HUDEP-2 (cell line): ENCODE measurements around the gene HESX1.
A peak's percentile ranks its signal among the peaks of the same experiment; 100 is the strongest.

Experiments
- DNase-seq, 76 experiments: peaks; one replicate each; lab custom pipeline; 2025; ENCODE audit not compliant: unreplicated experiment in 76 of 76; lab: John Stamatoyannopoulos, UW

The HESX1 gene

DNA sequence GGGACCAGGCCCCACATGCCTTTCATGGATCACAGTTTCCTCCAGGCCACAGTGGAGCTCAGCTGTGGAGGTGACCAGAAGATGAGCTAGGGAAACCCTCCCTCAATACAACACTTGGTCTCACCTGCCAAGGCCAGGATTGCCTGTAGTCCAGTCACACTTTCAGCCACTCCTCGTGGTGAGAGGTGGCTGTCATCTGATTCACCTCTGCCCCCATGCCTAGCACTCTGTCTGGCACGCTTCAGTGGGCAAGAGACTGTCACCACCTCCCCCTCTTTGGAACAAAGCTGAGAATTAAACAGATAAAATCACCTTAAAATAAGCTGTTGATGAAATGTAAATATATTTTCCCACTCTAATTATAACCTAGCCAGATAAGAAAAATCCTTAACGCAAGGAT lies 30.7 kb downstream of the HESX1 start:
- DNase-seq = no peak

DNA sequence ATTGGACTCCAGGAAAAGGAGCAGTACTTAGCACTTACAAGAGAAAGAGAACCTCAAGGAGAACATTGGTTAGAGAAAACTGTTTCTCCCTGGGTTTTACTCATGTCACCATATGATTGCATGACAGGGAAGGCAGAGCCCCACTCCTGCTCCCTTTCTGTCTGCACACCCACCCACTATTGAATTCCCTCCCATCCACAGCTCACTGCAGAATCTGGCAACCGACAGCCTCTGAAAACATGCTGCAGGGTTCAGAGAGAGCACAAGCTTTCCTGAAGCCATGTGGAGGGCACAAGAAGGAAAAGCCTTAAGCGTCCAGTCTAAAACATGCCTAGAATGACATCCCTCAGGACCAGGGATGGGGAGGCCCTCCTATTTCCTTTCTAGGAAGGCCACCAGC lies 31.6 kb downstream of the HESX1 start:
- DNase-seq = no peak

DNA sequence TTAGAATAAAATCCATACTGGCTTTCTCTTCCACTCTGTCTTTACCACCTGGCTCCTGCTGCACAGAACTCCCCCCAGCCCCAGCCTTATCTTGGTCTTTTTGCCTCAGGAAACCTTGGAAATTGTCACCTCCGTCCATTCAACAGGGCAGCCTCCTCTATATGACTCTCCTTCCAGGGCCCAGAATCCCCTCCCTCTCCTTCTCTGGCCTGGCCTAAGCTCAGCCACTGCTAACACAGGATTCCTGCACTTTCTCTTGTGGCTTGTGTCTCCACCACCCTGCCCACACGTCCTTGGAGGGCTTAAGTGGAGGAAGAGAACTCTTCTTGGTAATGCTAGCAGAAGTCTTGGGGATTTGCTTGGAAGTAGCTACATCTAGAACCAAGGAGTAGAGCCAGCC lies 33.1 kb downstream of the HESX1 start:
- DNase-seq = no peak

DNA sequence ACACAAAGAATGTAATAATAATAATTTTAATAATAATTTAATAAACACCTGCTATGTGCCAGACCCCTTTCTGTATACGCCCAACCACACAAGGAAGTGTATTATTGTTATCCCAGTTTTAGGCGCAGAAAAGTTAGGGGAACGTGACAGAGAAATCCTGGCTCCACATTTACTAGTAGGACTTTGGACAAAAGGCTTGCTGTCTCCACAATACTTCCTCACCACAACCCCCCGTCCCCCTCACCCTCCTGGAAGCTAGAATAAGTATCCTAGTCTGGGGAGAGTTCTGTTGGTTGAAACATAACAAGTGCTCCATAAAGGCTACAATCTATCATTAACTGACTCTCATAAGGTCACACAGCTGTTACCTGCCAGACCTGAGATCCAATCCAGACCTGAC lies 34.1 kb downstream of the HESX1 start:
- no peak for DNase-seq

DNA sequence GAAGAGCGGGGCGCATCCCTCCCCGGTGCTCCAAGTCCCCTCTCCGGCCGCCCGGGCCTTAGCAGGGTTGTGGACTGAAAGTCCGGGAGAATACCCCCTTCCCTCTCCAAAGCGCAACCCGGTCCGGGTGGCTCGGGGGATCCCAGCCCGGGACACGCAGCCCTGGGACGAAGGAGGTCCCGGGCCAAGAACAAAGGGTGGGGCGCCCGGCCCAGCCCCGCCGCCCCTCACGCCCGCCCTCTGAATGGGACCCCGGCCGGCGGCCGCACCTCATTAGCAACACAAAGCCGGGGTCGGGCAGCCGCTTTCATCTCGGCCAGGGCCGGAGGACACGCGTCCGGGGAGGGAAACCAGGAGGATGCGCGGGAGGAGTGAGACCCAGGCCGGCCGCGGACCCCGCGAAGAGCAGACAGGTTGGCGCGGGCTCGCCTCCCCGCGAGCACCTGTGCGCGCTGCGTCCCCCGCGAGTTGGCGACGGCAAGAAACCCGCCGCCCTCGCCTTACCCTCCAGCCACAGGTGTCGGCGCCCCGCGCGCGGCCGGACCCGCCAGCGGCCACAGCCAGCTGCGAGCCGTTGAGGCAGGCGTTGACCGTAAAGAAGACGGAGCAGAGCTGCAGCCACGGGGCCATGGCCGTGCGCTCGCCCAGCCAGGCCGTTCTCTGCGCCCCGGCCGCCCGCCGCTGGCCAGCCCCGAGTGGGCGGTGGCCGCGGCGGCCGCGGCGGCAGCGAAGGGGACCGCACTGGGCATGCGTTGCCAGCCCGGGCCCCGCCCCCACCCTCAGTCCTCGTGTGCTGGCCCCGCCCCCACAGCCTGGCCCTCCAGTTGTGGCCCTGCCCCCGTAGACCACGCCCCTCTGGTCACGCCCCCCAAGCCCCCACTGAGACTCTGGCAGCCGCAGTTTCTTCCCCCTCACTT lies 34.9 kb downstream of the HESX1 start, which contains the start of gene IL17RD:
TSS of gene IL17RD (minus strand) at position 697 of the 917 bp plus-strand sequence. CDS start at position 630, 67 bp downstream.
- DNase-seq = peak in 62 of 76 experiments; percentile 2 to 81 (median 54)

DNA sequence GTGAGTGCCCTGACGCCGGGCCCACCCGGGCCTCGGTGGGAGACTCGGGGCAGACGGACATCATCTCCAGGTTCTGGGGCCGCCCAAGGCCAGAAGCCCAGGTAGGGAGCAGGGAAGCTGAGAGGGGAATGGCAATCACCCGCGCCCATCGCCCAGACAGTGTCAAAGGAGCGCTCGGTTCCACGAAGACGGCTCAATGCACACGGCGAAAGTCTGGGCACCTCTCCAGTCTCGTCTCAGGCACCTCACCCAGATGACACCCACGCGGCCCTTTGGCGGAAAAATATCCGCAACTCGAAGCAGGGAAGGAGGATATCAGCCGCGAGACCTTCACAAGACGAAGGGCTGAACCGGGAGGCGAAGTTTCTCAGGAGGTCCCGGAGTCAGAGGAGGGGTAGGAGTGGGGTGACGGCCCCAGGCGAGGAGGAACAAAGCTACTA lies 35.5 kb downstream of the HESX1 start:
- DNase-seq = peak in 15 of 76 experiments; percentile 2 to 25 (median 11)

DNA sequence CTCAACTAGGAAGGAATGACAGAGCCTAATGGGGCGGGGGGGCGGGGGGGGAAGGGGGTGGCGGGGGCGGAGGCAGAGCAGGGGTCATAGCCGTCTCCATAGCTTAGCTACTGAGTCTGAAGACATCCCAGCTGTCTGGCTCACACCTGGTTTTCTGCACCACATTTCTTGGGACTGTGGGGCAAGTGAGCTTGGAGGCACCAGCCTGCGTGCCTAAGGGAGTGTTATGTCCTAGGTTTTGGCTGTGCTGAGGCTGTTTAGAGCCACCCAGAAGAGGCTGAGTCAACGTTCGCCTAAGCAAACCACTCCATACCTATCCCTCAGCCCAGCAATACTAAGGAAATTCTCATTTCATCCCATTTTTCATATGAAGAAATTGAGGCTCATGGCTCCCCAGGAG lies 36.0 kb downstream of the HESX1 start:
- no peak for DNase-seq

DNA sequence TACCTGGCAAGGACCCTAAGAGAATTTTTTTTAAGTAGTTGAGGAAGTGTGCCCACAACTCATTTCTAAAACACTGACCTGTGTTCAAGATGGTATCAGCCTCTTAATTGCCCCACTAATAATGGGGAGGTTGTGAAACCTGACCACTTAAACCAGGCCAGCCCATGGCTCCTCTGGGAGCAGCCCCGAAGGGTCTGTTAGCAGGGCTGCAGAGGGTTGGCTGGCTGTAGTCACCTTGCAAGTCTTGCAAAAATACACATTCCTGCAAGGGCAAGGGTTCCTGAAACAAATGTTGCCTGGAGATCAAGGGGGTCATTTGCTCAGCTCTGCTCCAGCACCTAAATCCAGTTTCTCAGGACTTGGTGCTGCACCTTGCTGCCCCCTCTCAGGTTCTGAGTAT lies 37.9 kb downstream of the HESX1 start:
- no peak for DNase-seq

DNA sequence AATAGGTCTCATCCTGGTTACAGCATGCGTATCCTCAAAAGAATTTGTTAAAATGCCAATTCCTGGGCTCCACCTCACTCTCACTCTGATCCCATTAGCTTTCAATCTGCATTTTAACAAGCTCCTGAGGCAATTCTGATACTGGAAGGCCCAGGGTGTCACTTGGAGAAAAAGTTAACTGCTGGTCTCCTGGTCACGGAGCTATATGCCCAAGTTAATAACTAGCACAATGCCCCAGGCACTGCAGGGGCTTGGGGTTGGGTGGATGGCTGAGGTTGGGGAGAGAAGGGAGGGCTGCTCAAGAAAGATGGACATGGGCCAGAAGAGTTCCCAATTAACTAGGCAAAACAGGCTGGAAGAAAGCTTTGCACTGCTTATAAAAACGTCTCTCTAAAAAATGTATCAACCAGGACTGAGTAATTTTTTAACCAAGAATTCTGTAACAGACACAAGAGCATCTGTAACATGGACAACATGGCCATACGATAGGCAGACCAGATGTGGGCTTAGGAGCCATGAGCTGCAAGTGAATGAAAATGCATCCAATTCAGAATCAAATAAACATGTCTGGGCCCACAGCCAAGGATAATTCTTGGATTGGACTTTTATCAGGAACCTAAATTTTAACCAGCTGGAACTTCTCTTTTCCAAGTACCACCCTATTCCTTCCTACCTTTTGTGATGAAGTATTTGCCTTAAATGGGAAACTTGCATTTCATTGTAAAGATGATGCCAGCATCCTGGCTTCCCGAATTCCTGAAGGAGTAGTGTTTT lies 38.8 kb downstream of the HESX1 start:
- no peak for DNase-seq

DNA sequence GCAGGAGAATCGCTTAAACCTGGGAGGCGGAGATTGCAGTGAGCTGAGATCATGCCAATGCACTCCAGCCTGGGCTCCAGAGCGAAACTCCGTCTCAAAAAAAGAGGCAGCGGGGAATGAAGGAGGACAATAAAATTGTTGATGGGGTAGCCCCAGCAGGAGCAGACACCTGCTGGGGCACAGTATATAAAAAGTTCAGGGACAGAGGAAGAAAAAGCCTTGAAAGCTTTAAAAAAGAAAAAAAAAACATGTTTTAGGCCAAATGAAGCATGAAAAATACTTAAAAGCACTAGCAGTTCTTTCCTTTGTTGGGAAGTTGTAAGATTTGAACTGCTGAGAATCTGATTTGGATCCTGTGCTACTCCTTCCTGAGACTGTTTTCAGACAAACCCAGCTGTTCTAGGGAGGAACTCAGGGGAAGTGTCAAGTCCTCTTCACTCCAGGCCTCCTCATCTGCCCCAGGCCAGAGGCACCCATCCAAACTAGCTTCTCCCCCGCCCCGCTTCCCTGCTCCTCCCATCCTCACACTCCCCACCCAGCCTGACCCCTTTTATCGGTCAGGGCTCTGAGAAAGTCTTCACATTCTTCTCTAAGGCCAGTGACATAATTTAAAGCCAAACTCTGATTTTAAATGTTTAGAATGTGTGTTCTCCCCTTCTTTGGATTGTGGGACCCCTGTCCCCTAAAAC lies 39.6 kb downstream of the HESX1 start:
- DNase-seq = no peak

DNA sequence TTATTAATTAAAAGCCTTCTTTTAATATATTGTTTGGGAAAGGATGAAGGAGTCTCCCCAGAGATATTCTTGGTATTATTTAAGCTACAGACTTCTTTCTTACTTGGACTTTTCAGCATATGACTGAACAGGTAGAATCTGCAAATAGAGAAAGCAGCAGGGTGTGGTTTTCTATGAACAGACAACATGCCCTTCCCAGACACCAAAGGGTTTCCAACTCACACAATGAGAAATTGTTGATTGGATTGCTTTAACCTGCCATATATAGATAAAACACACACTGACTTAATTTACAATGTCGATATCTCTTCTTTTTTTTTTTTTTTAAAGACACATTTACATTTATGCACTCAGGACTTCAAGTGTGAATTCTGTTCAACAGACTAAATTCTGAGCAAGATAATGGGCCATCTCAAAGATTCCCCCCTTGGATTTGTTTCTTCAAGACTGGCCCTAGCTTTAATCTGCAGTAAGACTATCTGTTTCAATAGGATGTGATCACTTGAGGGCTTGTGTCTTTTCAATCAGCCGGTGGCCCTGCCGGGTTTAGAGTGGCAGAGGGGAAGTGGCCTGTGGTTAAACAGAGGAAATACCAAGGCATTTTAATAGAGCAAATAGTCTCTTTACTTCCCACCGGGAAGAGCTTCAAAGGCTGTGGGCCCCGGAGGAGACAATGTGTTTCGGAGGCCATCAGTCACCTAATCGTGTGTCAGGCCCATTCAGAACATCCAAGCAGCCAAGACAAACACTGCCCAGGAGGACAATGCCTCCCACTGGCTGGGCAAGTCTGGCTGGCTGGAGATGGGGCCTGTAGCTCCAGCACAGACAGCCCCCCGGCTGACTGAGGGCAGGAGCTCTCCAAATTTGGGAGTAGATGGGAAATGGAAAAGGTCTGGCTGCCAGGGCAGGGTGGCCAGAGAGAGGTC lies 40.7 kb downstream of the HESX1 start:
- no peak for DNase-seq

DNA sequence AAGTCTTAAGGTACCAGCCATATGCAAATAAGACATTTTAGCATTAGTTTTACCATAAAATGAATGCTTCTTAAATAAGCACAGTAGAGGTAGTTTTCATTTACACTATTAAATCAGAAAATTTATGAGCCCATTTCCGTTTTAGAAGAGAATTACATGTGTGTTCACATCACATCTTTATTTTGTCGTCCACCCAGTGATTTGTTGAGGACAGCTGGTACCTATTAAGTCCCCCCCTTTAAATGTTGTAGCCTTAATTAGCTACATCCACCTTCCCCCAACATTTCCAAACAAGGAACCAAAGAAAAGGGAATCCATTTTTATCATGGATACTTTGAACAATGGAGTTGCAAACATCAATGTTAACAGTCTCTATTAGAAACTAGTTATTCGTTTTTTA lies 41.5 kb downstream of the HESX1 start:
- no peak for DNase-seq

DNA sequence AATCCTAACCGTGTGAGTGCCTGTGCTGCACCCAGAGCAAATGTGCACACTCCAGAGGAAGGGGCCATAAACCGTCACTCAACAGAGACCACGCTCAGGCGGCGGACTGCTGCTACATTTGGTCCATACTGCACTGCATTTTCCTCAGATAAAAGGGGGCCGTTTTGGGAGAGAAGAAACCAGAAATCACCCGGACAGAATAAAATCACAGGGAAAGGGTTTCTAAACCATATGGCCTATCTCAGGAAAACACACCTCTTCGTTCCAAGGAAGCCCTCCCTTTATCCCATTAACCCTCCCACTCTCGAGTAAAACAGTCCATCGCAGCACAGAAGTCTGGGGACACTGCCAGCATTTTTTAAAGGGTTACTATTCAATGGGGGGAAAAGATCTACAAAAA lies 42.2 kb downstream of the HESX1 start:
- DNase-seq = no peak

DNA sequence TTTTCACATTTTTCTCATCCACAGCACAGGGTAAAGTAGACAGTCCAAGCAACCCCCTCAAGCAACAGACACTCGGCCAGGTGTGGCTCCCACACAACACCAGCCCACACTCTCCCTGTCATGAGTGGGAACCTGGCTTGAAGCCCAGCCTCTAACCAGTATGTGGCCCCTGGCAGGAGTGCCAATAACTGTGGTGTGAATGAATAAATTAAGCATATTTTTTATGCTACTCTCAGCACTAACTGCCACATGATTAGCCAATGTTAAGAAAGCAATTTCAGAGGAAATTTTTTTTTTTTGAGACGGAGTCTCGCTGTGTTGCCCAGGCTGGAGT lies 44.5 kb downstream of the HESX1 start:
- no peak for DNase-seq

DNA sequence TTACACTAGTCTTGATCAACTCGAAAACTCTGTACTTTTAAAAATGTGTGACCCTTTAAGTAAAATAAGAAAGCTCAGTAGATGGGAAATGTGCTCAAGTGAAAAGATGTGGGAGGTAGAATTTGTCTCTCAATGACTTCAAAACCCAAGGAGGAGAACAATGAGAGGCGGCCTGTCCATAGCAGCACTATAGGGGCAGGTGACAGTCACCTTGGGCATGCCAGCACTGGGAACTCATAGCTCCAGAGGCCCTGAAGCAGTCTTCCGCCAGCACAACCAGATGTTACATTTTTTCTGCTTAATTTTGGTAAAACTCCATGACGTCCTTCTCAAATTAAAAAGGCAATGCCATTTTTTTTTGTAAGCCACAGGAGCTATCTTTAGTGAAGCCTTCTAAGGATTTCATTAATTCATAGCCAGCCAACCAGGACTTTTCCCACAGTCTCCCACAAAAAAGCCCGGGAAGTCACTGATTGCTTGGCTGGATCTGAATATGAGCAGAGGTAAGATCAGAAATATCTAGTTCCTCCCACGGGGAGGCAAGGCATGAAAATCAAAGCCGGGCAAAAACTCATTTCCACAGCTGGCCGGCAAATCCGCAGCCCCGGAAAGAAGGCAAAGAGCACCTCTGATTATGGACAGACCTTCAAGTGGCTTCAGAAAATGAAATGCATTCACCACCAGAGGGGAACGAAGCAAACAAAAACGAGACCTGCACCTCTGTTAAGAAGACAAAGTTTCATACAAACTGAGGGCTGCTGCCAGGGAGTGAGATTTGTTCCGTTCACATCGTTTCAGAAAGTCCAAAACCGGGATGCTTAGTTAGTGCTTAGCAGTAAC lies 45.1 kb downstream of the HESX1 start:
- no peak for DNase-seq

DNA sequence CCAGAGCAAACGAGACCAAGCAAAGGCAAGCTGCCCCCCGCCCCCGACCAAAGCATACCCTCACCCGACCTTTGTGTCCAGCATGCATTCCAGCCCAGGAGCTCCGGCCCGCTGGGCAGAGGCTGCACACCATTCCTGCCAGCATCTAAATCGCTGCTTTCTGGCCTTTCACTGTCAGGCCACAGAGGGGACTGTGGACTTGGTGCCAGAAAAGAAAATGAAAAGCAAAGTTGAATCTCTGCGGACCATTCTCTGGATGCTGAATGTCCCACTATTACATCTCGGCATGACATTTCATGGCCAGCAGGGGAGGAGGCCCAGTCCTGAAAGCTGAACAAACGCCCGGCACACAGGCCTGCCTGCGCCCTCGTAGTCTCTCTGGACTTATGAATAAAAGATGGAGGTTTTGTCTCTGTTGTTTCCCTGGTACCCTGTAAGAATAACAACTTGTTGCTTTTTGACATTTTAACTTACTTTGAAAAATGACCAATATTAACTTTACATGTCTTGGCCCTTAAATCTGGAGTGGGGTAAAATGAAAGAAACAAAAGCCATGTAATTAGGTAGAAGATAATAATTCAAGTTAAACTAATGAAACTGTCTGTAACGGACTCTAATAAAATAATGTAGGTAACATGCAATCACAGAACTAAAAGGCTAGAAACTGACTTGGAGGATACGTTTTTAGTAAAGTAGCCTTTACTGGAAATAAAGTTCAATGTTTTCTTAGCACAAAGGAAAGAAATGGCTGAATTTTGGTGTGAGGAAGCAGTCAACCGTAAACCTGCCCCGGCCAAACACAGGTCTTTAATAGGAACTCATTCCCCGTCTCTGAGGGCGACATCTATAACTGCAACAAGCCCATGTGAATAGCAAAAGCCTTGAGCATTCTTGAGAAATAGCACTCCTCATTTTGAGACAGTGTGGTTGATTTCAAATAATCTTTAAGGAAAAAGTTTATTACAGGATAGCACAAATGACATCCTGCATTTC lies 47.3 kb downstream of the HESX1 start:
- DNase-seq = no peak

DNA sequence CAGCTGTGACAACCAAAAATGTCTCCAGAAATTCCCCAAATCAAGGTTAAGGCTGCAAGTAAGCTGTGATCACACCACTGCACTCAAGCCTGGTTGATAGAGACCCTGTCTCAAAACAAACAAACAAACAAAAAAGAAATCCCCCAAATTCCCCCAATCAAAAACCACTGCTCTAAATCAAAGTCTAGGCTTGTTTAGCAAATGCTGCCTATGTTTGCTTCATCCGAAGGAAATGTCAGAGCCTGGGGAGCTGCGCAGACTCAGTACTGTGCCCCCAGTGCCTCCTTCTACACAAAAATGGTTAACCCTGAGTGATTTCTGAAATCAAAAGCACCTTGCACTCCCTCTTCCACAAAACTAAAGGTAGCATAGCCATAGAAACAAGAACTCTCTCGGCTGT lies 48.0 kb downstream of the HESX1 start:
- no peak for DNase-seq

DNA sequence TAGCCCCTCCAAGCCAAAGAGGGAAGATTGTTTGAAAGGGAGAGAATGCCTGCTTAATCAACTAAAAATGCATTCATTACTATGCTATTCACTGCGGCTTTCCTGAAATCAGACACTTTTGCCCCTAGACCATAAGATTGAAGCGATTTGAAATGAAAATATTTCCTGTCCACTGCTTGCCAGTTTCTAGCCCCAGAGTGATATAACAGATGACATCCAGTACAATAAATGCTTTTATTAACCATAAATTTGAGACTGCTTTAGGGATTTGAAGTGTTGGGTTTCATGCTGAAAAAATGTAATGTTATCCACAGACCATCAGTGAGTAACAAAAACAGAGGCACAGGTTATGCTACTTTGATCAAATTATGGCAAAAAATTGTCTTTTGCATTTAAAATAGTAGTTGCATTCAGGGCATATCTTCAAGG lies 48.7 kb downstream of the HESX1 start:
- no peak for DNase-seq
